Colonic mucosa (tissue), 4 donors: ENCODE data around the gene MUC2. TPM values are rescaled to one million over a fixed set of nuclear protein-coding genes. Genes with fewer than 3 reads are reported as not detected.

Source experiments
- DNase-seq: peaks from one replicate; pipeline ENCODE4 v3.0.0-alpha.2; 2020
- H3K27ac ChIP-seq: fragments of 200-600 bp; one replicate; pipeline ENCODE4 v1.8.0; 2021
- H3K27me3 ChIP-seq: fragments of 200-600 bp; one replicate; pipeline ENCODE4 v1.8.0; 2021
- H3K36me3 ChIP-seq: fragments of 200-600 bp; one replicate; pipeline ENCODE4 v1.8.0; 2021
- H3K4me1 ChIP-seq: fragments of 200-600 bp; one replicate; pipeline ENCODE4 v1.8.0; 2021; ENCODE audit warnings: mild to moderate bottlenecking
- H3K4me3 ChIP-seq: fragments of 200-600 bp; one replicate; pipeline ENCODE4 v1.8.0; 2021
- H3K9ac ChIP-seq, 2 donors: one replicate each; pipeline ENCODE4 v1.7.0; 2013; ENCODE audit warnings: control low read depth in 2 of 2, low read depth in 2 of 2, low read length in 2 of 2
- H3K9me3 ChIP-seq: fragments of 200-600 bp; one replicate; pipeline ENCODE4 v1.8.0; 2021
- intact Hi-C: fragments of 100-400 bp; cut with DNase I; formaldehyde crosslinking; loops from one replicate; pipeline ENCODE4 v1.14.1; 2022
- total RNA-seq, 2 donors: library from RNA; stranded (reverse); fragmentation: NEBNext Ultra II Directional in 1 of 2; extraction: Animal tissue kit (Norgen Biotek cat#: 25700) in 1 of 2; gene quantifications; one replicate each; pipeline ENCODE4 v1.2.1, GENCODE V29; 2021
- TF ChIP-seq, protein P1 (sequence below): fragments of 200-600 bp; IDR thresholded peaks from one replicate; pipeline ENCODE4 v1.8.0; 2022; ENCODE audit warnings: antibody characterized with exemption, mild to moderate bottlenecking
- donor health status: healthy.
- donor health status: DM: no; HTN: no; CAD: no.
- donor health status: DM: no; HTN: no; CAD: no.

MUC2 gene
- 1,000 to 10,000 TPM; 1,230 to 1,438 TPM for total RNA-seq

DNA sequence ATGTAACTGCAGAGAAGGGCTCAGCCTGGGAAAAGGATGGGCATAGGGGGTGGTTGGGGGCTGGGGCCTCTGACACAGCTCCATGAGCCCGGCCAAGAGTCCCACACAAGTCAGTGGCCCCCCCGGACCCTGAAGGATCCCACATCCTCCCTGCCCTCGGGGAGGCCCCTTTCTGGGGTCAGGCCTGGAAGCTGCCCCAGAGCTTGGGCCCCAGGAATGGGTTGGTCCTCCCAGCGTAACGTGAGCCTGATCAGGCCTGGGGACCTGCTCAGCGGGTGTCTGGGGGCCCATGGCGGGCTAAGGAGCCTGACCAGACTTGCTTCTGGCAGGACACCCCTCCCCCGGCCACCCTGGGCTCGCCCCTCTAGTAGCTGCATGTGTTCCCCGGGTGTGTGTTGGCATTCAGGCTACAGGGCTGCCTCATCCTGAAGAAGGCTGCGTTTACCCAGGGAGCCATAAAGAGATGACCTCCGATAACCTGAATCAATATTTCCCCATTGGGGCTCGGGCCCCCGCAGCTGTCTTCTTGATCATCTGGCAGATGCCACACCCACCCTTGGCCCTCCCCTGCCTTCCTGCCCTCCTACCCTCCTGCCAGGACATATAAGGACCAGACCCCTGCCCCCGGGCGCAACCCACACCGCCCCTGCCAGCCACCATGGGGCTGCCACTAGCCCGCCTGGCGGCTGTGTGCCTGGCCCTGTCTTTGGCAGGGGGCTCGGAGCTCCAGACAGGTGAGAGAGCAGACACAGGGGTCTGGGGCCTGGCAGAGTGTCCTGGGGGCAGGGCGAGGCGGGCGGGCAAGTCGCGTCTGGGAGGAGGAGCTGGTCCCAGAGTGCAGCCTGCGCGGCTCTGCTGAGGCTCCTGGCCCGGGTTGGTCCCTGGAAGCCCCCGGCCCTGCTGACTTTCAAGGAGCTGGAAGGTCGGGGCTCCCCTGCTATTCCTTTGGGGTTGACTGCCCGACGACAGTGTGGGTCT, at the start of gene MUC2:
Gene MUC2 (plus strand): TSS at position 631 of the 978 bp plus-strand sequence.
- peak within 1 kb of the TSS; percentile 3 to 66 for H3K9ac ChIP-seq
- peaks cover 18% of the 10 kb centered on the region for H3K4me1 ChIP-seq
- no peak for DNase-seq
- peak within 1 kb of the TSS; percentile 25 for H3K4me3 ChIP-seq
- intact Hi-C loops, result no loop called here
- no peaks in the 10 kb centered on the region for H3K36me3 ChIP-seq
- H3K27me3 ChIP-seq, result no peaks in the 10 kb centered on the region
- no peaks in the 10 kb centered on the region for H3K9me3 ChIP-seq
- H3K27ac ChIP-seq, result no peak within 1 kb of the TSS
- TF ChIP-seq, protein P1, sequence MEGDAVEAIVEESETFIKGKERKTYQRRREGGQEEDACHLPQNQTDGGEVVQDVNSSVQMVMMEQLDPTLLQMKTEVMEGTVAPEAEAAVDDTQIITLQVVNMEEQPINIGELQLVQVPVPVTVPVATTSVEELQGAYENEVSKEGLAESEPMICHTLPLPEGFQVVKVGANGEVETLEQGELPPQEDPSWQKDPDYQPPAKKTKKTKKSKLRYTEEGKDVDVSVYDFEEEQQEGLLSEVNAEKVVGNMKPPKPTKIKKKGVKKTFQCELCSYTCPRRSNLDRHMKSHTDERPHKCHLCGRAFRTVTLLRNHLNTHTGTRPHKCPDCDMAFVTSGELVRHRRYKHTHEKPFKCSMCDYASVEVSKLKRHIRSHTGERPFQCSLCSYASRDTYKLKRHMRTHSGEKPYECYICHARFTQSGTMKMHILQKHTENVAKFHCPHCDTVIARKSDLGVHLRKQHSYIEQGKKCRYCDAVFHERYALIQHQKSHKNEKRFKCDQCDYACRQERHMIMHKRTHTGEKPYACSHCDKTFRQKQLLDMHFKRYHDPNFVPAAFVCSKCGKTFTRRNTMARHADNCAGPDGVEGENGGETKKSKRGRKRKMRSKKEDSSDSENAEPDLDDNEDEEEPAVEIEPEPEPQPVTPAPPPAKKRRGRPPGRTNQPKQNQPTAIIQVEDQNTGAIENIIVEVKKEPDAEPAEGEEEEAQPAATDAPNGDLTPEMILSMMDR, result no peak

DNA sequence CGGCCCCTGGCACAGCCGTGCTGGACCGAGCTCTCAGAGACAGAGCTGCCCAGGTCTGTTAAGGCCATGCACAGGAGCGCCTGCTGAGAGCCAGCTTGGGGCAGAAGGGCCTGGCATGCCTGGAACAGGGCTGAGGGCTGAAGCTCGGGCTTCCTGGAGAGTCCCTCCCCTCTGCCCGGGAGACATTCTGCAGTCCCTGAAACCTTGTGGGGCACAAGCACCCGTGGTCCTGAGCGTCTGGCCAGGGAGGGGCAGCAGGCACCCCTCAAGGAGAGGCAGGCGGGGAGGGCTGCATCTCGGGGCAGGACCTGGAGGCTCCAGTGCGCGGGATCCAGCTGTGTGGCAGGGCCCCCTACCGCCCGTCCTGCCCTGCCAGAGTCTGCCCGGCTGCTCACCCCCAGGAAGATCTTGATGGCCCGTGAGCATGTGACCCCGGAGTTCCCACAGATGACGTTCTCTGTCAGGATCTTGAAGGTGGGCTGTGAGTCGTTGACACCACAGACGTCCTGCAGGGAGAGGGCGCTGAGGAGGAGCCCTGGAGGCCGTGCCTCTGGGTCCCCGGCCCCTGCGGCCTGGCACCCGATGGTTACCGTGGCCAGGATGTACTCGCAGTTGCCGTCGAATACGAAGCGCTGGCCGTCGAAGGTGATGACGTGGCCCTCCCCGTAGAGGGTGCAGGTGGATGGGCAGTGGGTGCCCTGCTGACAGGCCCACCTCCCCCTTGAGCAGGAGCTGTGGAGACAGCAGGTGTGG, 49.1 kb upstream of the MUC2 start:
- no peak overlapping the region for H3K4me3 ChIP-seq
- no peak overlapping the region for H3K9ac ChIP-seq
- H3K27ac ChIP-seq, result no peak overlapping the region
- H3K9me3 ChIP-seq, result no peaks in the 10 kb centered on the region
- H3K27me3 ChIP-seq, result no peaks in the 10 kb centered on the region
- intact Hi-C loops, result no loop called here
- H3K36me3 ChIP-seq, result no peaks in the 10 kb centered on the region
- no peak for DNase-seq
- no peaks in the 10 kb centered on the region for H3K4me1 ChIP-seq
- TF ChIP-seq, protein P1, result no peak

DNA sequence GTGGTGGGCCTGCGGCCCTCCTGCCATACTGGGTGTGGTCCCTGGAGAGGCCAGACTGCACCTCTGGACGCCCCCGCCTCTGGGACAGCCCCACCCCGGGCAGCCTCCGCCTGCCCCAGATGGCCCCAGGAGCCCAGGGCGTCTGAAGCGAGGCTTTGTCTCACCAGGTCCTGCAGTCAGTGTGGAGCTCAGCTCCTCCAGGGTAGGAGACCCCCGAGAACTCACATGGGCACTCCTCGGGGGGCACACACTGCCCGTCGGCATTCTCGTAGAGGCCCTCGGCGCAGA, 48.6 kb upstream of the MUC2 start:
- Histone ChIP-seq H3K27me3 (no peaks in the 10 kb centered on the region), H3K4me3 (no peak overlapping the region), H3K4me1 (no peaks in the 10 kb centered on the region), H3K9me3 (no peaks in the 10 kb centered on the region), H3K9ac (no peak overlapping the region), H3K27ac (no peak overlapping the region), H3K36me3 (no peaks in the 10 kb centered on the region)
- no peak for DNase-seq
- intact Hi-C loops, result no loop called here
- TF ChIP-seq, protein P1, result no peak

DNA sequence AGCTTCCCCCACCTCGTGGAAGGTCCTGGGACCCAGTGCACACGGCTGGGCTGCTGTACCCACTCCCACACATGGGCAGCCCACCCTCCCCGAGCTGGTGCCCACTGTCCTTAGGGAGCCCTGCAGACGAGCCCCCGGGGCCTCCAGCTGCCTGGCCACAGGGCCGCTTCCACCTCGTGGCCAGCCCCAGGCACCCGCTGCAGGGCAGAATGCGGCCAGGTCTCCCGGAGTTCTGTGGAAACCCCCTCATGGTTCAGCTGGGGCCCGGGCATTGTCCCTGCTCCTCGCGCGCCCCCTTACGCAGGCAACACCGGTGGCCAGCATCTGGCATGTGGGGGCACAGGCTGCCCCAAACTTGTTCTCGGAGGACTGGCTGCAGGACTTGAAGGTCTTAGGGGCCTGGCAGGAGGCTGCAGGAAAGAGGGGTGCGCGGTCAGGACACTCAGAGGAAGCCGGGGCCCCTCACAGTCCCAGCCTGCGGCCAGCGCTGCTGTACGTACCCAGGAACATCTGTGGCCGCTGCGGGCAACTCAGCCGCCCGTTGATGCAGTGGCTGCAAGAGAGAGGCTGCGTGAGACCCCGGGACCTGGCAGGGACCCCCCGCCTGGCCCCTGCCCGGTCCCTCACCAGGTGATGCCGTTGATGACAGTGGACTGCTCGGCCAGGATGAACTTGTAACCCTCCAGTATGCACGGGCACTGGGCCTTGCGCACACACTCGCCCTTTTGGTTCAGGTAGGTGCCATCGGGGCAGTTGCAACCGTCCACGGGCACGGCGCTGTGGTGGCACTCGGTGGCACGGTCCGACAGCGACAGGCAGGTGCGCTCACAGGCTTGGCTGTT, 47.8 kb upstream of the MUC2 start:
- TF ChIP-seq, protein P1, result no peak
- intact Hi-C loops, result no loop called here
- no peak for DNase-seq
- H3K4me3 ChIP-seq, result no peak overlapping the region
- H3K27me3 ChIP-seq, result no peaks in the 10 kb centered on the region
- no peaks in the 10 kb centered on the region for H3K36me3 ChIP-seq
- no peaks in the 10 kb centered on the region for H3K4me1 ChIP-seq
- H3K9me3 ChIP-seq, result no peaks in the 10 kb centered on the region
- no peak overlapping the region for H3K27ac ChIP-seq
- no peak overlapping the region for H3K9ac ChIP-seq
